Mesenchymal stem cell (in vitro differentiated cells and primary cell): Measurements from ENCODE around the gene GPSM1.

ENCODE experiments used
- DNase-seq: peaks from one replicate; pipeline ENCODE4 v3.0.0-alpha.2; 2013
- H2AFZ ChIP-seq: one replicate; pipeline ENCODE4 v1.6.1; 2013; ENCODE audit warnings: low read depth, mild to moderate bottlenecking, control low read depth, inconsistent platforms, low read length, moderate library complexity
- H2AK5ac ChIP-seq: 2 replicates; pipeline ENCODE4 v1.6.1; 2013; ENCODE audit warnings: low read length, moderate library complexity, mild to moderate bottlenecking, inconsistent platforms; ENCODE audit not compliant: severe bottlenecking
- H2BK120ac ChIP-seq: one replicate; pipeline ENCODE4 v1.6.1; 2013; ENCODE audit warnings: low read depth, mild to moderate bottlenecking, inconsistent platforms, low read length, moderate library complexity
- H2BK12ac ChIP-seq, 2 experiments: one replicate each; pipeline ENCODE4 v1.6.1; 2013; ENCODE audit warnings: inconsistent platforms in 2 of 2, low read length in 2 of 2, mild to moderate bottlenecking in 2 of 2, moderate library complexity in 2 of 2, control low read depth in 1 of 2
- H2BK15ac ChIP-seq: one replicate; pipeline ENCODE4 v1.6.1; 2013; ENCODE audit warnings: mild to moderate bottlenecking, low read depth, inconsistent platforms; ENCODE audit not compliant: poor library complexity, severe bottlenecking
- H2BK5ac ChIP-seq: 2 replicates; pipeline ENCODE4 v1.6.1; 2013; ENCODE audit warnings: low read depth, mild to moderate bottlenecking, low read length, control low read depth, inconsistent platforms; ENCODE audit not compliant: poor library complexity, severe bottlenecking
- H3K14ac ChIP-seq, 2 experiments: one replicate each; pipeline ENCODE4 v1.6.1; 2013; ENCODE audit warnings: inconsistent platforms in 2 of 2, low read length in 2 of 2, control low read depth in 1 of 2, mild to moderate bottlenecking in 1 of 2, moderate library complexity in 1 of 2
- H3K18ac ChIP-seq, 2 experiments: one replicate each; pipeline ENCODE4 v1.6.1; 2013; ENCODE audit warnings: inconsistent platforms in 2 of 2, low read length in 2 of 2, control low read depth in 1 of 2, low read depth in 1 of 2, mild to moderate bottlenecking in 1 of 2
- H3K23ac ChIP-seq, 2 experiments: one replicate each; pipeline ENCODE4 v1.6.1; 2013; ENCODE audit warnings: inconsistent platforms in 2 of 2, low read length in 2 of 2, mild to moderate bottlenecking in 2 of 2, moderate library complexity in 2 of 2, control low read depth in 1 of 2
- H3K27ac ChIP-seq: 2 replicates; pipeline ENCODE4 v1.5.1; 2013; ENCODE audit warnings: mild to moderate bottlenecking, moderate library complexity, low read length, control low read depth, inconsistent platforms; ENCODE audit not compliant: poor library complexity, severe bottlenecking
- H3K27me3 ChIP-seq, 2 experiments: 2 replicates each; pipeline versions ENCODE4 v1.6.1 to v1.7.0; 2013; ENCODE audit warnings: low read length in 2 of 2, mild to moderate bottlenecking in 2 of 2, moderate library complexity in 2 of 2, control low read depth in 1 of 2, inconsistent platforms in 1 of 2; ENCODE audit not compliant: control insufficient read depth in 1 of 2, insufficient read depth in 1 of 2
- H3K36me3 ChIP-seq, 2 experiments: 2 replicates each; pipeline versions ENCODE4 v1.6.1 to v1.7.0; 2013; ENCODE audit warnings: low read length in 2 of 2, control low read depth in 1 of 2, inconsistent platforms in 1 of 2, low read depth in 1 of 2, mild to moderate bottlenecking in 1 of 2; ENCODE audit not compliant: insufficient read depth in 2 of 2, control insufficient read depth in 1 of 2
- H3K4ac ChIP-seq, 2 experiments: one replicate each; pipeline ENCODE4 v1.6.1; 2013; ENCODE audit warnings: inconsistent platforms in 2 of 2, low read length in 2 of 2, mild to moderate bottlenecking in 2 of 2, moderate library complexity in 2 of 2, control low read depth in 1 of 2, low read depth in 1 of 2
- H3K4me1 ChIP-seq: 2 replicates; pipeline ENCODE4 v1.6.1; 2013; ENCODE audit warnings: low read depth, low read length, control low read depth; ENCODE audit not compliant: control insufficient read depth, insufficient read depth
- H3K4me2 ChIP-seq: 2 replicates; pipeline ENCODE4 v1.6.1; 2013; ENCODE audit warnings: low read length, mild to moderate bottlenecking, inconsistent platforms; ENCODE audit not compliant: poor library complexity, severe bottlenecking
- H3K4me3 ChIP-seq, 2 experiments: 2 replicates each; pipeline versions ENCODE4 v1.5.1 to v1.7.0; 2013; ENCODE audit warnings: low read length in 2 of 2, mild to moderate bottlenecking in 2 of 2, control low read depth in 1 of 2, low read depth in 1 of 2; ENCODE audit not compliant: insufficient read depth in 1 of 2
- H3K79me1 ChIP-seq: replicated peaks from 2 replicates; pipeline ENCODE4 v1.6.1; 2013; ENCODE audit warnings: mild to moderate bottlenecking, control low read depth, low read length, inconsistent platforms; ENCODE audit not compliant: poor library complexity, severe bottlenecking
- H3K9ac ChIP-seq: 2 replicates; pipeline ENCODE4 v1.7.0; 2013; ENCODE audit warnings: mild to moderate bottlenecking, low read length, moderate library complexity
- H3K9me3 ChIP-seq: 2 replicates; pipeline ENCODE4 v1.7.0; 2013; ENCODE audit warnings: mild to moderate bottlenecking, low read length; ENCODE audit not compliant: control insufficient read depth
- H4K8ac ChIP-seq: one replicate; pipeline ENCODE4 v1.6.1; 2013; ENCODE audit warnings: inconsistent platforms, mild to moderate bottlenecking, low read length, moderate library complexity
- H4K91ac ChIP-seq: one replicate; pipeline ENCODE4 v1.6.1; 2013; ENCODE audit warnings: mild to moderate bottlenecking, low read length, inconsistent platforms
- WGBS: methylation state at CpG from one replicate; pipeline ENCODE4 v1.1.7; 2013; ENCODE audit warnings: mixed read lengths; 5-methylcytosine and 5-hydroxymethylcytosine counted together

Gene GPSM1

DNA sequence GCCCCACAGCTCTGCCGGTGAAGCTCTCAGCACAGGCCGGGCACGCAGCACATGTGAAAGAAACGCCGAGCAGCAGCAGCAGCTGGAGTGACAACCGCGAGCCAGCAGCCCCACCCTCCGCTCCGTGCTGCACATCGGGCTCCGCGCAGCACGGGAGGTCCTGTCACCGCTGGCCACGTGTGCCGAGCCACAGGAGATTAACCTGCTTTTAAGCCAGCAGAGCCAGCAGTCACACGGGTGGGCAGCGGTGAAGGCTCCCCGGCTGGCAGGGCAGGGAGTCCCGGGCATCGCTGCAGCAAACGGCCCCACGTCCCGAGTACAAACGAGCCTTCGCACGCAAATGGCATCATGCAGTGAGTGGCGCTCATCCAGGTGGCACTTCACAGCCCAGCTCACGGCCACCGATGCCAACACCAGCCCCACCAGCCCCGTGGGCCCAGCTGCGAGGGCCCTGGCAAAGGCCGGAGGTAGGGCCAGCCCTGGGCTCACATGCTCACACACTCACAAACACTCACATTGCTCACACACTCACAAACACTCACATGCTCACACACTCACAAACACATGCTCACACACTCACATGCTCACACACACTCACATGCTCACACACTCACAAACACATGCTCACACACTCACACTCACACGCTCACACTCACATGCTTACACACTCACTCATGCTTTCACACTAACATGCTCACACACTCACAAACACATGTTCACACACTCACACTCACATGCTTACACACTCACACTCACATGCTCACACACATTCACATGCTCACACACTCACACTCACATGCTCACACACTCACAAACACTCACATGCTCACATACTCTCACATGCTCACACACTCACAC, 34.5 kb upstream of the GPSM1 start:
- H2AK5ac ChIP-seq = no peak overlapping the region
- no peaks in the 10 kb centered on the region for H3K9me3 ChIP-seq
- no peak overlapping the region for H3K27ac ChIP-seq
- no peaks in the 10 kb centered on the region for H3K36me3 ChIP-seq
- H2BK12ac ChIP-seq = no peak overlapping the region
- no peak overlapping the region for H3K4ac ChIP-seq
- H3K23ac ChIP-seq = no peak overlapping the region
- H4K8ac ChIP-seq = no peak overlapping the region
- no peak for DNase-seq
- H3K79me1 ChIP-seq = no peaks in the 10 kb centered on the region
- H3K4me1 ChIP-seq = peaks cover 6% of the 10 kb centered on the region
- H2BK15ac ChIP-seq = no peak overlapping the region
- H2BK120ac ChIP-seq = no peak overlapping the region
- H3K18ac ChIP-seq = no peak overlapping the region
- no peak overlapping the region for H2BK5ac ChIP-seq
- H4K91ac ChIP-seq = no peak overlapping the region
- peak overlapping the region in 1 of 2 experiments; percentile 14 for H3K4me3 ChIP-seq
- H2AFZ ChIP-seq = no peak overlapping the region
- H3K9ac ChIP-seq = no peak overlapping the region
- peak overlapping the region in 1 of 2 experiments; percentile 3 for H3K14ac ChIP-seq
- peaks cover 3 to 54% of the 10 kb centered on the region in 2 experiments for H3K27me3 ChIP-seq
- H3K4me2 ChIP-seq = no peak overlapping the region
- 95% methylated on average over 34 of the region's 34 CpGs for WGBS

DNA sequence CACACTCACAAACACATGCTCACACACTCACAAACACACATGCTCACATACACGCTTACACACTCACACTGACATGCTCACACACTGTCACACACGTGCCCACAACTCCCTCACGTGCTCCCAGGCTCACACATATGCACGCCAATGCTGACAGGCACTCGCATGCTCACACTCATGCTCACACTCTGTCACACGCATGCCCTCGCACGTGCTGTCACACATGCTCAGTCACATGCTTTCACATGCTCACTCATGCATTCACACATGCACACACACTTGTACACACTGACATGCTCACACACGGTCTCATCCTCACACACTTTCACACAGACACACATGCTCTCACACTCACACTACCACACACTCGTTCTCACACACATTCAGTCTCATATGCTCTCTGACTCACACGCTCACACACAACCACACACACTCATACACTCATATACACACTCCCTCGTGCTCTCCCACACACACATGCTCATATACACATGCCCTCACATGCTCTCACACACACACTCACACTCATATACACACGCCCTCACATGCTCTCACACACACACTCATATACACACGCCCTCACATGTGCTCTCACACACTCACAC, 33.8 kb upstream of the GPSM1 start:
- Histone ChIP-seq H3K27me3 (peaks cover 3 to 52% of the 10 kb centered on the region in 2 experiments), H3K18ac (no peak overlapping the region), H3K14ac (peak overlapping the region in 1 of 2 experiments; percentile 15), H3K9ac (no peak overlapping the region), H2AK5ac (no peak overlapping the region), H3K4me1 (peaks cover 6% of the 10 kb centered on the region), H3K79me1 (no peaks in the 10 kb centered on the region), H2BK12ac (no peak overlapping the region), H3K4ac (no peak overlapping the region), H3K27ac (no peak overlapping the region), H3K36me3 (no peaks in the 10 kb centered on the region), H4K91ac (no peak overlapping the region), H2BK120ac (no peak overlapping the region), H2BK15ac (no peak overlapping the region), H3K23ac (no peak overlapping the region), H3K4me2 (no peak overlapping the region), H2AFZ (no peak overlapping the region), H2BK5ac (no peak overlapping the region), H4K8ac (no peak overlapping the region), H3K4me3 (no peak overlapping the region), H3K9me3 (no peaks in the 10 kb centered on the region)
- 85% methylated on average over 14 of the region's 14 CpGs for WGBS
- DNase-seq = no peak

DNA sequence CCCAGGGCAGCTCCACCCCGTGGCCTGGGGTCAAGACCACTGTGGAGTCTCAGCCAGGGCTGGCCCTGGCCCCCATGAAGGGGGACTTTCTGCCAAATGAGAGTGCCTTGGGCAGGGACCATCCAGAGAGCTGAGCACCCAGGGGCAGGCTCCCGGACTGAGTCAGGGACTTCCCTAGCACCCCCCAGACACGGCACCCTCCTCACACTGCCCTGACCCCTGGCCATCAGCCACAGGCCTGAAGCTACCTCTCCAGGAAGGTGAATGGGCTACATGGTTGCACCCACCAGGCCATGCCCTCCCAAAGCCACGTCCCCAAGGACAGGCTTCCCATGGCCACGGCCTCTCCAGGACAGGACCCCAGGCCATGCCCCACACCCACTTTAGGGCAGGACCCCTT, 32.9 kb upstream of the GPSM1 start:
- Histone ChIP-seq H4K8ac (no peak overlapping the region), H2BK15ac (no peak overlapping the region), H3K18ac (no peak overlapping the region), H4K91ac (peak overlapping the region; percentile 14), H2AFZ (no peak overlapping the region), H3K14ac (no peak overlapping the region), H2AK5ac (no peak overlapping the region), H2BK12ac (no peak overlapping the region), H3K79me1 (no peaks in the 10 kb centered on the region), H3K4ac (no peak overlapping the region), H3K4me1 (peaks cover 6% of the 10 kb centered on the region), H3K23ac (no peak overlapping the region), H2BK120ac (no peak overlapping the region), H3K9ac (no peak overlapping the region), H3K4me2 (no peak overlapping the region), H3K36me3 (no peaks in the 10 kb centered on the region), H3K27me3 (peaks cover 3 to 55% of the 10 kb centered on the region in 2 experiments), H2BK5ac (no peak overlapping the region), H3K4me3 (no peak overlapping the region), H3K9me3 (no peaks in the 10 kb centered on the region), H3K27ac (no peak overlapping the region)
- no peak for DNase-seq
- WGBS = 85% methylated on average over 5 of the region's 5 CpGs

DNA sequence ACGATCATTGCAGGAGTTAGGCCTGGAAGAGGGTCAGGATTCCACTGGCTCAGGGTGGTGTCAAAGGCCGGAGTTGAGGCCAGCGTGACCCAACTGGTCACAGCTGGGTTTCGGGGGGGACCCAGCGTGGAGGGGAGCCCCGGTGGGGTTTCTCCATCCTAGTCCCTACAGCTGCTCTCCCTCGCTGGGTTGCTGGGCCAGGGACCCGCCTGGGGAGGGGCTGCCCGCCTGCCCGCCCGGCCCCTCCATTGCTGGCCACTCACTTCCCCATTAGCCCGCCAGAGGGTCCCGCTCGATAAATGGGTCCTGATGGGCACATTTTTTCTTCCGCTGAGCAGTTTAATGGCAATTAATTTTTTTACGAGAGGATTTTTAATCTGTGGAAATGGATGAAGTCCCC, 32.3 kb upstream of the GPSM1 start:
- Histone ChIP-seq H3K9me3 (no peaks in the 10 kb centered on the region), H3K23ac (no peak overlapping the region), H2AK5ac (no peak overlapping the region), H4K91ac (no peak overlapping the region), H2BK120ac (no peak overlapping the region), H3K4me1 (peaks cover 6% of the 10 kb centered on the region), H3K4me2 (no peak overlapping the region), H3K14ac (no peak overlapping the region), H3K4ac (no peak overlapping the region), H3K18ac (no peak overlapping the region), H4K8ac (no peak overlapping the region), H3K9ac (no peak overlapping the region), H2AFZ (no peak overlapping the region), H3K79me1 (no peaks in the 10 kb centered on the region), H2BK15ac (no peak overlapping the region), H3K4me3 (no peak overlapping the region), H2BK5ac (no peak overlapping the region), H3K27ac (no peak overlapping the region), H3K27me3 (peaks cover 7 to 61% of the 10 kb centered on the region in 2 experiments), H2BK12ac (no peak overlapping the region), H3K36me3 (no peaks in the 10 kb centered on the region)
- no peak for DNase-seq
- whole genome bisulfite sequencing = 93% methylated on average over 16 of the region's 16 CpGs
